NB4 (cell line): Measurements from ENCODE around the gene PCGF1.

Experiments used
- CTCF ChIP-seq: IDR thresholded peaks from one replicate; pipeline ENCODE4 v1.5.1; 2012; ENCODE audit warnings: low read depth, low read length
- POLR2A ChIP-seq: IDR thresholded peaks from 2 replicates; pipeline ENCODE4 v1.6.1; 2011; ENCODE audit warnings: mild to moderate bottlenecking; ENCODE audit not compliant: insufficient read length; ENCODE audit errors: extremely low read depth

GRCh38 chr2:74481961-74482800, 25.3 kb downstream of the PCGF1 start:
- no peak for TF ChIP-seq CTCF
- no peak for TF ChIP-seq POLR2A
